ENCODE data around the gene STIP1.

STIP1 gene

DNA sequence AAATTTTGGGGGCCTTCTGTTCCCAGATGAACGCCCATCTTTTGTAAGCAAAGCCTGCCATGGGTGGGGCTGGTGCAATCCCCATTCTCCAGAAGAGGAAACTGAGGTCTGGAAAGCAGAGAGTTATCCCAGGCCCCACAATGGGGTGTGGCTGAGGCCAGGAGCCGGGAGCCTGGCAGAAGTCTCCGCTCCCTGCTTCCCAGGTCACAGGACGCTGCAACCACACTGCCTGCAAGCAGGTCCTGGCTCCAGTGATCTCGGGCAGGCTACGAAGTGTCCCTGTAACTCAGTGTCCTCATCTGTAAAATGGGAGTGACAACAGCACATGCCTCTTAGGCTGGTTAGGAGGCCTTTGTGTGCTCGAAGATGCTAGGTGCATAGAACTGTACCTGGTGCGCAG lies 67.1 kb downstream of the STIP1 start:
- DNase-seq = no peak

GRCh38 chr11:64253481-64253880 lies 67.5 kb downstream of the STIP1 start:
- DNase-seq = no peak

All from Kasumi-1 (cell line).